PC-9 (cell line): ENCODE data around the gene NUP153. TPM values are rescaled to one million over a fixed set of nuclear protein-coding genes. Genes with fewer than 3 reads are reported as not detected.

Source experiments
- BruUV-seq: library from RNA; stranded (reverse); fragments of 400-500 nt; replicated peaks from 2 replicates; lab custom pipeline; 2021; lab: Mats Ljungman, UMichigan
- CTCF ChIA-PET: fragments of 300-600 bp; sonication (Branson Sonifier 250); formaldehyde crosslinking; loops from one replicate; lab custom pipeline; 2022; ENCODE audit warnings: antibody characterized with exemption; lab: Charles Lee
- POLR2A ChIA-PET: fragments of 300-600 bp; sonication (Branson Sonifier 250); formaldehyde crosslinking; loops from one replicate; lab custom pipeline; 2022; ENCODE audit warnings: antibody characterized with exemption; ENCODE audit not compliant: unreplicated experiment; lab: Charles Lee
- DNase-seq, 2 experiments: peaks; one replicate each; pipeline versions ENCODE4 v3.0.0 to v3.0.0-alpha.2; 2015 to 2022; ENCODE audit warnings: mixed read lengths in 1 of 2
- H2AFZ ChIP-seq: fragments of 200-600 bp; sonication (generic); 2 replicates; pipeline ENCODE4 v1.8.1; 2017; ENCODE audit warnings: antibody characterized with exemption
- H3F3A ChIP-seq: fragments of 200-600 bp; sonication (generic); 2 replicates; pipeline ENCODE4 v1.8.1; 2017; ENCODE audit warnings: antibody characterized with exemption, mild to moderate bottlenecking, low read depth; ENCODE audit not compliant: insufficient read depth
- H3K27ac ChIP-seq: fragments of 200-600 bp; sonication (generic); 2 replicates; pipeline ENCODE4 v1.6.1; 2016; ENCODE audit warnings: mixed run types
- H3K27me3 ChIP-seq: fragments of 200-600 bp; sonication (generic); 2 replicates; pipeline ENCODE4 v1.6.1; 2016; ENCODE audit warnings: low read depth, mixed run types; ENCODE audit not compliant: insufficient read depth
- H3K36me3 ChIP-seq: fragments of 200-600 bp; sonication (generic); 2 replicates; pipeline ENCODE4 v1.6.1; 2016; ENCODE audit warnings: low read depth, mixed run types
- H3K4me1 ChIP-seq: fragments of 200-600 bp; sonication (generic); replicated peaks from 2 replicates; pipeline ENCODE4 v1.6.1; 2016; ENCODE audit warnings: mixed run types; ENCODE audit not compliant: insufficient read depth
- H3K4me2 ChIP-seq: fragments of 200-600 bp; sonication (generic); 2 replicates; pipeline ENCODE4 v1.6.1; 2017; ENCODE audit warnings: mixed run types
- H3K4me3 ChIP-seq: fragments of 200-600 bp; sonication (generic); 2 replicates; pipeline ENCODE4 v1.6.1; 2016; ENCODE audit warnings: mixed run types
- H3K79me2 ChIP-seq: fragments of 200-600 bp; sonication (generic); 2 replicates; pipeline ENCODE4 v1.6.1; 2017; ENCODE audit warnings: low read depth, mixed run types
- H3K9me2 ChIP-seq: fragments of 200-600 bp; sonication (generic); 2 replicates; pipeline ENCODE4 v1.8.1; 2017; ENCODE audit warnings: mild to moderate bottlenecking; ENCODE audit not compliant: insufficient read depth
- H3K9me3 ChIP-seq: fragments of 200-600 bp; sonication (generic); 2 replicates; pipeline ENCODE4 v1.8.1; 2016; ENCODE audit warnings: low read depth; ENCODE audit not compliant: insufficient read depth
- H4K20me1 ChIP-seq: fragments of 200-600 bp; sonication (generic); 2 replicates; pipeline ENCODE4 v1.8.1; 2017; ENCODE audit not compliant: insufficient read depth
- CTCF ChIP-seq: fragments of 200-600 bp; sonication (generic); conservative IDR thresholded peaks from 2 replicates; pipeline ENCODE4 v1.6.1; 2017; ENCODE audit warnings: mixed run types, antibody characterized with exemption, mild to moderate bottlenecking, moderate library complexity
- EZH2 ChIP-seq: fragments of 200-600 bp; sonication (generic); IDR thresholded peaks from 2 replicates; pipeline ENCODE4 v1.8.0; 2017; ENCODE audit warnings: antibody characterized with exemption, low read depth
- intact Hi-C: fragments of 100-400 bp; cut with micrococcal nuclease; formaldehyde crosslinking; loops from one replicate; pipeline ENCODE4 v1.10.0; 2022; ENCODE audit not compliant: unreplicated experiment
- total RNA-seq: library from RNA; stranded (reverse); gene quantifications from 2 replicates; pipeline ENCODE4 v1.2.3, GENCODE V29; 2021

NUP153 gene
- total RNA-seq, 1 experiment from 2014 or later = 74.1 TPM

GRCh38 chr6:17688481-17688880 is 18.2 kb downstream of the NUP153 start:
- Histone ChIP-seq H3K4me1 (no peaks in the 10 kb centered on the region), H3K79me2 (peaks cover 95% of the 10 kb centered on the region), H2AFZ (no peak overlapping the region), H3K9me3 (no peaks in the 10 kb centered on the region), H3K4me3 (no peak overlapping the region), H3K4me2 (no peak overlapping the region), H3K27me3 (no peaks in the 10 kb centered on the region), H4K20me1 (peaks cover 79% of the 10 kb centered on the region), H3F3A (peaks cover 18% of the 10 kb centered on the region; the same call in 1 of the 2 replicates), H3K9me2 (no peaks in the 10 kb centered on the region), H3K27ac (no peak overlapping the region), H3K36me3 (peaks cover 30% of the 10 kb centered on the region)
- CTCF ChIA-PET = no interaction called here
- TF ChIP-seq CTCF = no peak
- no peak for TF ChIP-seq EZH2
- intact Hi-C loops = no loop called here
- DNase-seq = no peak
- POLR2A ChIA-PET = no interaction called here
- BruUV-seq = no TSS peak

GRCh38 chr6:17687136-17687535 is 19.6 kb downstream of the NUP153 start:
- no TSS peak for BruUV-seq
- no peak for DNase-seq
- Histone ChIP-seq H3K27me3 (no peaks in the 10 kb centered on the region), H3K9me2 (no peaks in the 10 kb centered on the region), H3K4me2 (no peak overlapping the region), H3K79me2 (peaks cover 95% of the 10 kb centered on the region), H3K9me3 (no peaks in the 10 kb centered on the region), H3K27ac (no peak overlapping the region), H3K36me3 (peaks cover 34% of the 10 kb centered on the region), H2AFZ (no peak overlapping the region), H4K20me1 (peaks cover 78% of the 10 kb centered on the region), H3K4me3 (no peak overlapping the region), H3K4me1 (no peaks in the 10 kb centered on the region), H3F3A (peaks cover 18% of the 10 kb centered on the region; the same call in 1 of the 2 replicates)
- TF ChIP-seq EZH2 = no peak
- TF ChIP-seq CTCF = no peak
- intact Hi-C loops = no loop called here
- POLR2A ChIA-PET = interaction anchor here (0.6 to 0.8 kb wide), 2 partner anchors 71 to 87 kb away, joined by 11 read pairs; no protein-coding TSS in a partner anchor
- CTCF ChIA-PET = no interaction called here

GRCh38 chr6:17684134-17684533 is 22.6 kb downstream of the NUP153 start:
- Histone ChIP-seq H4K20me1 (peaks cover 79% of the 10 kb centered on the region), H3K4me3 (no peak overlapping the region)
- POLR2A ChIA-PET = interaction anchor here (0.8 kb wide), 1 partner anchor 38 kb away, joined by 5 read pairs; no protein-coding TSS in a partner anchor

More at GRCh38 chr6:17684134-17684533, 22.6 kb downstream of the NUP153 start:
- H3K36me3 ChIP-seq = peaks cover 43% of the 10 kb centered on the region
- no peaks in the 10 kb centered on the region for H3K4me1 ChIP-seq
- CTCF ChIA-PET = no interaction called here
- intact Hi-C loops = loop anchor here (5.0 kb wide), 1 partner anchor 83 kb away; no protein-coding TSS in a partner anchor
- no peak overlapping the region for H3K4me2 ChIP-seq
- TF ChIP-seq CTCF (no peak), EZH2 (no peak)
- no peaks in the 10 kb centered on the region for H3K9me2 ChIP-seq
- DNase-seq = no peak
- H3K9me3 ChIP-seq = no peaks in the 10 kb centered on the region
- no peak overlapping the region for H3K27ac ChIP-seq
- H3K79me2 ChIP-seq = peaks cover 95% of the 10 kb centered on the region
- no TSS peak for BruUV-seq
- peaks cover 18% of the 10 kb centered on the region; the same call in 1 of the 2 replicates for H3F3A ChIP-seq
- H3K27me3 ChIP-seq = no peaks in the 10 kb centered on the region
- H2AFZ ChIP-seq = no peak overlapping the region
